Ascending aorta (tissue), 2 donors: ENCODE data around the gene C14orf180. TPM values are rescaled to one million over a fixed set of nuclear protein-coding genes. Genes with fewer than 3 reads are reported as not detected.

ENCODE experiments used
- DNase-seq, 2 donors: peaks; one replicate each; pipeline ENCODE4 v3.0.0-alpha.2; 2019; ENCODE audit warnings: low spot score in 2 of 2
- H3K27ac ChIP-seq, 2 donors: fragments of 200-600 bp; sonication (generic); one replicate each; pipeline ENCODE4 v1.5.1; 2016 to 2017; ENCODE audit warnings: mild to moderate bottlenecking in 1 of 2
- H3K27me3 ChIP-seq: fragments of 200-600 bp; sonication (generic); one replicate; pipeline ENCODE4 v1.5.1; 2017
- H3K36me3 ChIP-seq, 2 donors: fragments of 200-600 bp; sonication (generic); one replicate each; pipeline ENCODE4 v1.5.1; 2016
- H3K4me1 ChIP-seq, 2 donors: fragments of 200-600 bp; sonication (generic); one replicate each; pipeline ENCODE4 v1.5.1; 2016 to 2017; ENCODE audit warnings: mild to moderate bottlenecking in 1 of 2
- H3K4me3 ChIP-seq, 2 donors: fragments of 200-600 bp; sonication (generic); one replicate each; pipeline ENCODE4 v1.5.1; 2016 to 2017; ENCODE audit warnings: mild to moderate bottlenecking in 1 of 2
- H3K9me3 ChIP-seq, 2 donors: fragments of 200-600 bp; sonication (generic); one replicate each; pipeline ENCODE4 v1.5.1; 2016
- intact Hi-C: fragments of 100-400 bp; cut with DNase I; formaldehyde crosslinking; loops from one replicate; pipeline ENCODE4 v1.15.1; 2023
- total RNA-seq: library from RNA; depleted of rRNA; stranded (reverse); fragments of >200 nt; gene quantifications from one replicate; pipeline ENCODE4 v1.1.0, GENCODE V29; 2016
- TF ChIP-seq, protein P1 (sequence below), 3 experiments: fragments of 200-600 bp in 2 of 3; fragments of 450-650 bp in 1 of 3; sonication (generic) in 2 of 3; IDR thresholded peaks; one replicate each; pipeline ENCODE4 v1.5.1; 2016 to 2019; ENCODE audit warnings: antibody characterized with exemption in 3 of 3, mild to moderate bottlenecking in 1 of 3, moderate library complexity in 1 of 3

C14orf180 gene
- 0.21 TPM for total RNA-seq

- Histone ChIP-seq H3K27ac (no peak within 1 kb of the TSS), H3K4me3 (no peak within 1 kb of the TSS), H3K4me1 (peaks cover 12 to 26% of the 10 kb centered on the region in 2 donors), H3K36me3 (no peaks in the 10 kb centered on the region), H3K27me3 (no peaks in the 10 kb centered on the region), H3K9me3 (no peaks in the 10 kb centered on the region)
- intact Hi-C loops: no loop called here
- TF ChIP-seq, protein P1, sequence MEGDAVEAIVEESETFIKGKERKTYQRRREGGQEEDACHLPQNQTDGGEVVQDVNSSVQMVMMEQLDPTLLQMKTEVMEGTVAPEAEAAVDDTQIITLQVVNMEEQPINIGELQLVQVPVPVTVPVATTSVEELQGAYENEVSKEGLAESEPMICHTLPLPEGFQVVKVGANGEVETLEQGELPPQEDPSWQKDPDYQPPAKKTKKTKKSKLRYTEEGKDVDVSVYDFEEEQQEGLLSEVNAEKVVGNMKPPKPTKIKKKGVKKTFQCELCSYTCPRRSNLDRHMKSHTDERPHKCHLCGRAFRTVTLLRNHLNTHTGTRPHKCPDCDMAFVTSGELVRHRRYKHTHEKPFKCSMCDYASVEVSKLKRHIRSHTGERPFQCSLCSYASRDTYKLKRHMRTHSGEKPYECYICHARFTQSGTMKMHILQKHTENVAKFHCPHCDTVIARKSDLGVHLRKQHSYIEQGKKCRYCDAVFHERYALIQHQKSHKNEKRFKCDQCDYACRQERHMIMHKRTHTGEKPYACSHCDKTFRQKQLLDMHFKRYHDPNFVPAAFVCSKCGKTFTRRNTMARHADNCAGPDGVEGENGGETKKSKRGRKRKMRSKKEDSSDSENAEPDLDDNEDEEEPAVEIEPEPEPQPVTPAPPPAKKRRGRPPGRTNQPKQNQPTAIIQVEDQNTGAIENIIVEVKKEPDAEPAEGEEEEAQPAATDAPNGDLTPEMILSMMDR (IDR thresholded peaks at IDR 0.05): no peak
- no peak for DNase-seq
Measured at GRCh38 chr14:104579507-104579906, at the start of gene C14orf180. Gene C14orf180, plus strand, starts transcription at chr14:104579764. Its CDS starts 6,667 bp downstream, at chr14:104586431.

DNA sequence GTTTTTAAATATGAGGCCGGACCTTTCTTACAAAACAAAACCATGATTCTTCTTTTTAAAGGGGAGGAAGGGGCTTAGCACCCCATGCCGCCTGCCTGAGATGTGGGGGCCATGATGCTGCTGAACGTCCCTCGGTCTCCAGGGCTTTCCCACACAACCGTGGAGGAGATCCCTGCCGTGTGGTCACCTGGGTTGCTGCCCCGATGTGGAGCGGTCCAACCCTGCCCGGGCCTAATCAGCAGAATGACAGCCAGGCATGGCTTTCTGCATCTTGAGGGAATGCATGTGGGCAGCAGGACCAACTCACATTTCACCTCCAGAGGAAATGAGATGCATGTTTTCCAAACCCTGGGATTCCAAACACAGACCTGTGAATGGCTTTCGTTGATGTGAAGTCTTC, 48.9 kb upstream of the C14orf180 start:
- DNase-seq: peak in 1 of 2 donors; percentile 39

GRCh38 chr14:104531421-104532190, 48.0 kb upstream of the C14orf180 start:
- Histone ChIP-seq H3K27ac (no peak overlapping the region), H3K4me3 (no peak overlapping the region), H3K36me3 (no peaks in the 10 kb centered on the region), H3K9me3 (no peaks in the 10 kb centered on the region), H3K4me1 (no peaks in the 10 kb centered on the region), H3K27me3 (no peaks in the 10 kb centered on the region)
- intact Hi-C loops: no loop called here
- TF ChIP-seq, protein P1 (IDR thresholded peaks at IDR 0.05): no peak
- DNase-seq: peak in 1 of 2 donors; percentile 27

More for the DNA sequence above, 48.9 kb upstream of the C14orf180 start:
- no peaks in the 10 kb centered on the region for H3K36me3 ChIP-seq
- H3K27me3 ChIP-seq: no peaks in the 10 kb centered on the region
- TF ChIP-seq, protein P1 (IDR thresholded peaks at IDR 0.05): no peak
- no peaks in the 10 kb centered on the region for H3K4me1 ChIP-seq
- no peaks in the 10 kb centered on the region for H3K9me3 ChIP-seq
- H3K4me3 ChIP-seq: no peak overlapping the region
- no peak overlapping the region for H3K27ac ChIP-seq
- intact Hi-C loops: no loop called here

DNA sequence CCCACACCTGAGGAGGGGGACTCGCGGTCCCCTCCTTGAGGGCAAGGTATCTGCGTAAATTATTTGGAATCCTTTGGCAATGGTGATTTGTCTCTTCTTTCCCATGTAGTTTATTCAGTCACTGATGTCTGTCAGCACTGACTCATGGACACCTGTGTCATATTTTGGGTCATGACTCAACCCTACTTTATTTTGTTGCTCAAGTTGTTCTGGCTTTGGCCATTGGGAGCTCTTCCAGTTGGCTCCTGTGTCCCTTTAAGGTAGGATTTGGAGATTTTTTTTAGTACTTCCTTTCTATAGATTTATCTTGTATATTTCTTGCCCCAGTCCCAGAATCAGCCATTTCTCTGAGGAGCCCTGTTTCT, 47.4 kb upstream of the C14orf180 start:
- Histone ChIP-seq H3K27me3 (no peaks in the 10 kb centered on the region), H3K9me3 (no peaks in the 10 kb centered on the region), H3K36me3 (no peaks in the 10 kb centered on the region), H3K27ac (no peak overlapping the region), H3K4me1 (no peaks in the 10 kb centered on the region), H3K4me3 (no peak overlapping the region)
- intact Hi-C loops: no loop called here
- no peak for DNase-seq
- TF ChIP-seq, protein P1 (IDR thresholded peaks at IDR 0.05): no peak

DNA sequence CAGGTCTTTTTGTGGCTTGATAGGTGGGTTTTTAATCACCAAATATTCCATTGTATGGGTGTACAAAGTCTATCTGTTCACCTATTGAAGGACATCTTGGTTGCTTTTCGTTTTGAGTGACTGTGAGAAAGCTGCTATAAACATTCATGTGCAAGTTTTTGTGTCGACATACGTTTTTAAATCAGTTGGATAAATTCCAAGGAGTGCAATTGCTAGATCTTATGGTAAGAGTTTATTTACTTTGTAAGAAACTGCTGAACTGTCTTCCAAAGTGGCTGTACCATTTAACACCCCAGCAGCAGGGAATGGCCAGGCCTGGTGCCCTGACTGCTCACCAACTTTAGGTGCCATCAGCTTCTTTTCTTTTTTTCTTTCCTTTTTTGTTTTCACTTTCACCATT, 45.5 kb upstream of the C14orf180 start:
- no peaks in the 10 kb centered on the region for H3K27me3 ChIP-seq
- TF ChIP-seq, protein P1 (IDR thresholded peaks at IDR 0.05): no peak
- intact Hi-C loops: no loop called here

More for the DNA sequence above, 45.5 kb upstream of the C14orf180 start:
- H3K4me1 ChIP-seq: no peaks in the 10 kb centered on the region
- no peak overlapping the region for H3K4me3 ChIP-seq
- no peak overlapping the region for H3K27ac ChIP-seq
- no peaks in the 10 kb centered on the region for H3K9me3 ChIP-seq
- no peaks in the 10 kb centered on the region for H3K36me3 ChIP-seq
- DNase-seq: no peak
